Ureter (tissue), 1 donor: ENCODE measurements around the gene RPL31. TPM values are rescaled to one million over a fixed set of nuclear protein-coding genes. Genes with fewer than 3 reads are reported as not detected.

Source experiments
- total RNA-seq: library from RNA; stranded (reverse); gene quantifications from one replicate; pipeline ENCODE4 v1.2.4, GENCODE V29; 2023
- donor health status: DM: yes; HTN: yes; CAD: no.

The RPL31 gene
- total RNA-seq, 1 donor from 2014 or later, result 1,638 TPM

Other genes starting within 250 kb of the RPL31 start
- 102 TPM for gene NPAS2, start 182.2 kb upstream of the RPL31 start, total RNA-seq
- gene TBC1D8, start 149.1 kb downstream of the RPL31 start, total RNA-seq, result 69.1 TPM